ENCODE results near the gene CT45A9. TPM values are rescaled to one million over a fixed set of nuclear protein-coding genes. Genes with fewer than 3 reads are reported as not detected.
"Not testable (repeated sequence)": the region's sequence is repeated elsewhere in the genome, so short reads cannot be mapped to it uniquely, and the experiment has no call there.

The CT45A9 gene
- total RNA-seq, 1 experiment from 2014 or later, result not detected

- H3K9me3 Mint-ChIP-seq (ENCODE audit: unreplicated experiment); H3K36me3 Mint-ChIP-seq (ENCODE audit: insufficient read depth, unreplicated experiment); H3K27ac Mint-ChIP-seq (ENCODE audit: low read depth, unreplicated experiment); H3K4me1 Mint-ChIP-seq (ENCODE audit: insufficient read depth, unreplicated experiment); CTCF ChIA-PET; H3K27me3 Mint-ChIP-seq (ENCODE audit: insufficient read depth, unreplicated experiment); intact Hi-C loops (cut with micrococcal nuclease); BruUV-seq (replicated peaks); DNase-seq (ENCODE audit: unreplicated experiment); H3K4me3 Mint-ChIP-seq (ENCODE audit: unreplicated experiment); POLR2A ChIA-PET: not testable (repeated sequence)
These were observed 51.7 kb downstream of the CT45A9 start, which contains the start of gene CT45A2 for GRCh38 chrX:135819912-135820311. TSS of gene CT45A2 (minus strand) at chrX:135820012. CDS start at chrX:135816265, 3,747 bp downstream.

Other genes starting within 250 kb of the CT45A9 start
- not detected in 2 replicates for gene CT45A1, start 158.2 kb downstream of the CT45A9 start, total RNA-seq (2022)
- gene CT45A3, start 103.6 kb downstream of the CT45A9 start, total RNA-seq (2022), result not detected in 2 replicates
- gene CT45A5, start 86.3 kb downstream of the CT45A9 start, total RNA-seq (2022), result not detected in 2 replicates
- gene CT45A6, start 69.0 kb downstream of the CT45A9 start, total RNA-seq (2022), result not detected in 2 replicates
- gene CT45A2, start 51.8 kb downstream of the CT45A9 start, total RNA-seq (2022), result not detected in 2 replicates
- not detected in 2 replicates for gene CT45A7, start 34.5 kb downstream of the CT45A9 start, total RNA-seq (2022)
- not detected in 2 replicates for gene CT45A8, start 17.3 kb downstream of the CT45A9 start, total RNA-seq (2022)
- gene CT45A10, start 21.6 kb upstream of the CT45A9 start, total RNA-seq (2022), result not detected in 2 replicates
- not detected in 2 replicates for gene SAGE1, start 21.9 kb upstream of the CT45A9 start, total RNA-seq (2022)
- 24.1 and 27.7 TPM in 2 replicates for gene MMGT1, start 102.2 kb upstream of the CT45A9 start, total RNA-seq (2022)
- 8.1 and 10.7 TPM in 2 replicates for gene SLC9A6, start 113.6 kb upstream of the CT45A9 start, total RNA-seq (2022)